Activated CD4-positive, alpha-beta T cell treated with anti-CD3 and anti-CD28 coated beads, Interleukin-2, amount 50 U/mL, for 24 hours (primary cell): ENCODE measurements around the gene CES3.
"Not testable (repeated sequence)": the region's sequence is repeated elsewhere in the genome, so short reads cannot be mapped to it uniquely, and the experiment has no call there.

Source experiments
- DNase-seq, 2 donors: peaks; one replicate each; pipeline ENCODE4 v3.0.0-alpha.2; 2020; ENCODE audit warnings: low read depth in 1 of 2, low spot score in 1 of 2

CES3 gene

GRCh38 chr16:66926961-66927436, 34.1 kb upstream of the CES3 start:
- DNase-seq = no peak

GRCh38 chr16:66927918-66928649, 33.0 kb upstream of the CES3 start:
- DNase-seq = no peak

- no peak for DNase-seq
These were observed 32.2 kb upstream of the CES3 start for GRCh38 chr16:66928702-66929388.

- no peak for DNase-seq
These were observed 30.9 kb upstream of the CES3 start for GRCh38 chr16:66930189-66930588.

- DNase-seq = no peak
These were observed 29.4 kb upstream of the CES3 start for GRCh38 chr16:66931665-66932064.

- DNase-seq = no peak
These were observed 29.0 kb upstream of the CES3 start for GRCh38 chr16:66932076-66932475.

- DNase-seq = peak; percentile 39 to 42
These were observed 27.3 kb upstream of the CES3 start for GRCh38 chr16:66933776-66934137.

GRCh38 chr16:66934138-66934838, 26.8 kb upstream of the CES3 start, which contains the start of gene CIAO2B:
TSS of gene CIAO2B (minus strand) at chr16:66934402. CDS start at chr16:66934364, 38 bp downstream.
- peak; percentile 79 to 81 for DNase-seq

- DNase-seq = not testable (repeated sequence)
These were observed 26.2 kb upstream of the CES3 start for GRCh38 chr16:66934839-66935313.

GRCh38 chr16:66935314-66936011, 25.6 kb upstream of the CES3 start, which contains the start of gene CES2:
TSS of gene CES2 (plus strand) at chr16:66935516. CDS start at chr16:66935636, 120 bp downstream.
- DNase-seq = no peak

GRCh38 chr16:66936462-66936861, 24.6 kb upstream of the CES3 start:
- DNase-seq = no peak

GRCh38 chr16:66936889-66937554, 24.0 kb upstream of the CES3 start:
- DNase-seq = no peak

- DNase-seq = no peak
These were observed 23.2 kb upstream of the CES3 start for GRCh38 chr16:66937725-66938337.

GRCh38 chr16:66939366-66939765, 21.7 kb upstream of the CES3 start:
- no peak for DNase-seq

- no peak for DNase-seq
These were observed 20.8 kb upstream of the CES3 start for GRCh38 chr16:66940236-66940635.

GRCh38 chr16:66942981-66943380, 18.1 kb upstream of the CES3 start:
- no peak for DNase-seq

- DNase-seq = no peak
These were observed 17.5 kb upstream of the CES3 start for GRCh38 chr16:66943426-66944053.

GRCh38 chr16:66944054-66944441, 17.0 kb upstream of the CES3 start:
- no peak for DNase-seq

- DNase-seq = not testable (repeated sequence)
These were observed 16.1 kb upstream of the CES3 start for GRCh38 chr16:66944971-66945370.

GRCh38 chr16:66945939-66946338, 15.1 kb upstream of the CES3 start:
- no peak for DNase-seq
